Measurements from ENCODE around the gene C15orf39.
"Not testable (repeated sequence)": the region's sequence is repeated elsewhere in the genome, so short reads cannot be mapped to it uniquely, and the experiment has no call there.

C15orf39 gene

GRCh38 chr15:75232826-75233503 is 31.3 kb downstream of the C15orf39 start:
- no peak for DNase-seq

- DNase-seq: no peak
These were observed 32.0 kb downstream of the C15orf39 start for GRCh38 chr15:75233504-75234190.

GRCh38 chr15:75234191-75234810 is 32.6 kb downstream of the C15orf39 start:
- no peak for DNase-seq

- no peak for DNase-seq
These were observed 33.5 kb downstream of the C15orf39 start for GRCh38 chr15:75235051-75235673.

- DNase-seq: no peak
These were observed 34.4 kb downstream of the C15orf39 start for GRCh38 chr15:75235760-75236729.

- DNase-seq: no peak
These were observed 35.8 kb downstream of the C15orf39 start for GRCh38 chr15:75237316-75237982.

GRCh38 chr15:75238150-75238549 is 36.5 kb downstream of the C15orf39 start:
- DNase-seq: no peak

GRCh38 chr15:75245741-75246140 is 44.1 kb downstream of the C15orf39 start:
- not testable (repeated sequence) for DNase-seq

- DNase-seq: not testable (repeated sequence)
These were observed 47.3 kb downstream of the C15orf39 start for GRCh38 chr15:75248991-75249390.

- DNase-seq: no peak
These were observed 48.0 kb downstream of the C15orf39 start for GRCh38 chr15:75249726-75250125.

GRCh38 chr15:75251343-75251742 is 49.7 kb downstream of the C15orf39 start:
- DNase-seq: not testable (repeated sequence)

GRCh38 chr15:75252285-75252684 is 50.6 kb downstream of the C15orf39 start:
- not testable (repeated sequence) for DNase-seq

- not testable (repeated sequence) for DNase-seq
These were observed 56.4 kb downstream of the C15orf39 start, which contains the start of gene GOLGA6C for GRCh38 chr15:75258034-75258433. Gene GOLGA6C (plus strand): TSS chr15:75258334. CDS start chr15:75258599, 265 bp downstream.

GRCh38 chr15:75258620-75259343 is 57.1 kb downstream of the C15orf39 start:
- DNase-seq: not testable (repeated sequence)

- not testable (repeated sequence) for DNase-seq
These were observed 58.2 kb downstream of the C15orf39 start for GRCh38 chr15:75259873-75260272.

Measured in DMS 273 treated with DMSO at 0.1 percent for 48 hours (cell line).